Esophagus muscularis mucosa (tissue), 3 donors: ENCODE measurements around the gene NLRC4.

Source experiments
- CTCF ChIP-seq, 3 experiments: fragments of 200-600 bp in 2 of 3; fragments of 450-650 bp in 1 of 3; sonication (generic) in 2 of 3; IDR thresholded peaks; one replicate each; pipeline ENCODE4 v1.5.1; 2017 to 2019; ENCODE audit warnings: antibody characterized with exemption in 3 of 3, mild to moderate bottlenecking in 2 of 3, moderate library complexity in 1 of 3
- POLR2A ChIP-seq: fragments of 450-650 bp; IDR thresholded peaks from one replicate; pipeline ENCODE4 v1.6.1; 2017; ENCODE audit warnings: antibody characterized with exemption, moderate library complexity, mild to moderate bottlenecking, low read depth
- POLR2AphosphoS5 ChIP-seq, 2 donors: sonication (generic); formaldehyde crosslinking; IDR thresholded peaks; one replicate each; pipeline ENCODE4 v1.6.1; 2017; ENCODE audit warnings: antibody characterized with exemption in 2 of 2

GRCh38 chr2:32289165-32289999 is 24.7 kb upstream of the NLRC4 start:
- TF ChIP-seq CTCF (IDR thresholded peaks at IDR 0.05) (no peak), POLR2A (no peak), POLR2AphosphoS5 (IDR thresholded peaks at IDR 0.05) (no peak)
